Neural progenitor cell (in vitro differentiated cells): ENCODE measurements around the gene TMCO4. TPM values are rescaled to one million over a fixed set of nuclear protein-coding genes. Genes with fewer than 3 reads are reported as not detected.

Source experiments
- DNase-seq: peaks from one replicate; pipeline ENCODE4 v3.0.0-alpha.2; 2016; ENCODE audit warnings: low spot score
- H2AFZ ChIP-seq: fragments of 200-600 bp; sonication (generic); replicated peaks from 2 replicates; pipeline ENCODE4 v1.6.1; 2016; ENCODE audit warnings: antibody characterized with exemption
- H3F3A ChIP-seq: fragments of 200-600 bp; sonication (generic); 2 replicates; pipeline ENCODE4 v1.6.1; 2016; ENCODE audit warnings: antibody characterized with exemption, low read depth
- H3K27ac ChIP-seq: fragments of 200-600 bp; sonication (generic); 2 replicates; pipeline ENCODE4 v1.5.1; 2016; ENCODE audit warnings: mild to moderate bottlenecking
- H3K27me3 ChIP-seq: fragments of 200-600 bp; sonication (generic); 2 replicates; pipeline ENCODE4 v1.6.1; 2016; ENCODE audit warnings: mild to moderate bottlenecking, moderate library complexity
- H3K36me3 ChIP-seq: fragments of 200-600 bp; sonication (generic); 2 replicates; pipeline ENCODE4 v1.5.1; 2016
- H3K4me1 ChIP-seq: fragments of 200-600 bp; sonication (generic); 2 replicates; pipeline ENCODE4 v1.6.1; 2016; ENCODE audit warnings: mixed run types
- H3K4me2 ChIP-seq: fragments of 200-600 bp; sonication (generic); 2 replicates; pipeline ENCODE4 v1.6.1; 2016
- H3K4me3 ChIP-seq: fragments of 200-600 bp; sonication (generic); 2 replicates; pipeline ENCODE4 v1.5.1; 2016
- H3K79me2 ChIP-seq: fragments of 200-600 bp; sonication (generic); 2 replicates; pipeline ENCODE4 v1.6.1; 2016; ENCODE audit warnings: low read depth
- H3K9ac ChIP-seq: fragments of 200-600 bp; sonication (generic); 2 replicates; pipeline ENCODE4 v1.6.1; 2016
- H3K9me3 ChIP-seq: fragments of 200-600 bp; sonication (generic); 2 replicates; pipeline ENCODE4 v1.5.1; 2016; ENCODE audit warnings: low read depth
- H4K20me1 ChIP-seq: fragments of 200-600 bp; sonication (generic); 2 replicates; pipeline ENCODE4 v1.6.1; 2016; ENCODE audit warnings: low read depth
- H3K27ac Mint-ChIP-seq: 3 replicates; pipeline ENCODE4 v1.8.0; 2021; ENCODE audit warnings: mixed read lengths
- H3K27me3 Mint-ChIP-seq: 2 replicates; pipeline ENCODE4 v1.8.0; 2022; ENCODE audit warnings: low read depth, mild to moderate bottlenecking, inconsistent platforms, moderate library complexity, mixed read lengths; ENCODE audit not compliant: insufficient read depth
- H3K36me3 Mint-ChIP-seq: 3 replicates; pipeline ENCODE4 v1.8.0; 2021; ENCODE audit warnings: mixed read lengths
- H3K4me1 Mint-ChIP-seq: 3 replicates; pipeline ENCODE4 v1.8.0; 2021; ENCODE audit warnings: mixed read lengths
- H3K4me3 Mint-ChIP-seq: 3 replicates; pipeline ENCODE4 v1.8.0; 2021; ENCODE audit warnings: mild to moderate bottlenecking, moderate library complexity, mixed read lengths
- H3K9me3 Mint-ChIP-seq: 3 replicates; pipeline ENCODE4 v1.8.0; 2020; ENCODE audit warnings: mixed read lengths
- EZH2 ChIP-seq: fragments of 200-600 bp; sonication (generic); IDR thresholded peaks from 2 replicates; pipeline ENCODE4 v1.6.1; 2017; ENCODE audit warnings: antibody characterized with exemption, mild to moderate bottlenecking, moderate library complexity
- EZH2phosphoT487 ChIP-seq: fragments of 200-600 bp; sonication (generic); IDR thresholded peaks from 2 replicates; pipeline ENCODE4 v1.6.1; 2017; ENCODE audit warnings: antibody characterized with exemption
- total RNA-seq: library from RNA; depleted of rRNA; stranded (reverse); fragments of >200 nt; gene quantifications from 2 replicates; pipeline ENCODE4 v1.2.3, GENCODE V29; 2015; ENCODE audit warnings: low replicate concordance
- TF ChIP-seq, protein P1 (sequence below): fragments of 200-600 bp; sonication (generic); IDR thresholded peaks from 2 replicates; pipeline ENCODE4 v1.5.1; 2017; ENCODE audit warnings: antibody characterized with exemption, mild to moderate bottlenecking

The TMCO4 gene
- total RNA-seq, 1 donor from 2014 or later, result 0.30 TPM

DNA sequence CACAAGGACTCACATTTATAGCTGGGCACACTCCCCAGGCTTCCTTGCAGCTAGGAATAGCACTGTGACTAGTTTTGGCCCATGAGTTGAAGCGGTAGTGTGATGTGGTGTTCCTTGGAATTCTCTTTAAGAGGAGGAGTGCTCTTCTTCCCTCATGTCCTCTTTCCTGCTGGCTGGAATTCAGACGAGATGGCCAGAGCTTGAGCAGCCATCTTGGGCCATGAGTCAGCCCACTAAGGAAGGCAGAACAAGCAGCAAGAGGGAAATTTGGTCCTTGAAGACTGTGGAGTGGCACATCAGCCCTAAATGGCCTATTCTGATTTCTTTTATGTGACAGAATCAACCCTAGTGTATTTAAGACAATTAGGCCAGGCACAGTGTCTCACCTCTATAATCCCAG lies 115.0 kb downstream of the TMCO4 start:
- H3K27ac Mint-ChIP-seq, result no peak overlapping the region
- Histone ChIP-seq H3K9ac (no peak overlapping the region), H3F3A (peaks cover 25% of the 10 kb centered on the region), H3K4me3 (no peak overlapping the region), H3K4me1 (peaks cover 6% of the 10 kb centered on the region), H3K9me3 (no peaks in the 10 kb centered on the region), H3K36me3 (no peaks in the 10 kb centered on the region), H3K27me3 (no peaks in the 10 kb centered on the region), H3K27ac (no peak overlapping the region), H3K79me2 (no peaks in the 10 kb centered on the region), H3K4me2 (no peak overlapping the region), H2AFZ (no peak overlapping the region), H4K20me1 (peaks cover 2% of the 10 kb centered on the region)
- H3K4me1 Mint-ChIP-seq, result peaks cover 3% of the 10 kb centered on the region
- TF ChIP-seq EZH2 (no peak), EZH2phosphoT487 (no peak)
- TF ChIP-seq, protein P1, sequence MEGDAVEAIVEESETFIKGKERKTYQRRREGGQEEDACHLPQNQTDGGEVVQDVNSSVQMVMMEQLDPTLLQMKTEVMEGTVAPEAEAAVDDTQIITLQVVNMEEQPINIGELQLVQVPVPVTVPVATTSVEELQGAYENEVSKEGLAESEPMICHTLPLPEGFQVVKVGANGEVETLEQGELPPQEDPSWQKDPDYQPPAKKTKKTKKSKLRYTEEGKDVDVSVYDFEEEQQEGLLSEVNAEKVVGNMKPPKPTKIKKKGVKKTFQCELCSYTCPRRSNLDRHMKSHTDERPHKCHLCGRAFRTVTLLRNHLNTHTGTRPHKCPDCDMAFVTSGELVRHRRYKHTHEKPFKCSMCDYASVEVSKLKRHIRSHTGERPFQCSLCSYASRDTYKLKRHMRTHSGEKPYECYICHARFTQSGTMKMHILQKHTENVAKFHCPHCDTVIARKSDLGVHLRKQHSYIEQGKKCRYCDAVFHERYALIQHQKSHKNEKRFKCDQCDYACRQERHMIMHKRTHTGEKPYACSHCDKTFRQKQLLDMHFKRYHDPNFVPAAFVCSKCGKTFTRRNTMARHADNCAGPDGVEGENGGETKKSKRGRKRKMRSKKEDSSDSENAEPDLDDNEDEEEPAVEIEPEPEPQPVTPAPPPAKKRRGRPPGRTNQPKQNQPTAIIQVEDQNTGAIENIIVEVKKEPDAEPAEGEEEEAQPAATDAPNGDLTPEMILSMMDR, result no peak
- peaks cover 10% of the 10 kb centered on the region for H3K27me3 Mint-ChIP-seq
- DNase-seq, result no peak
- no peak overlapping the region for H3K4me3 Mint-ChIP-seq
- no peaks in the 10 kb centered on the region for H3K9me3 Mint-ChIP-seq
- no peaks in the 10 kb centered on the region for H3K36me3 Mint-ChIP-seq

DNA sequence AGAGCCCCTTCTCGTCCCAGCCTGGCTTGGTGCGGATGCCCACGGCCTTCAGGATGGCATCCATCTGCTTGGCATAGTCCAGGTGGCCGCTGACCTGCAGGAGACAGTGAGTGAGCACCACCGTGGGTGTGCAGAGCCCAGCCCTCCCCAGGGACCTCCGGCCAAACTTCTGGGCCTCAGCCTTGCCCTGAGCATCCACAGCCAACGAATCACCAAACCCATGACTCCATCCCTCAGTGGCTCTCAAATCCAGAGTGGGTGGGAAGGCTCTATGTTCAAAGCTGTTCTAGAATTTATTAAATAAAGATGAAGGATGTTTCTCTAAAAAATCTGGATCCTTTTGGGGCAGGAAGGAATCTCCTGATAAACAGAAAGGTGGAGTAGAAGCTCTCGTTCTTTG lies 116.4 kb downstream of the TMCO4 start:
- Mint-ChIP-seq H3K4me3 (no peak overlapping the region), H3K27ac (no peak overlapping the region), H3K9me3 (no peaks in the 10 kb centered on the region), H3K27me3 (peaks cover 10% of the 10 kb centered on the region), H3K4me1 (peaks cover 3% of the 10 kb centered on the region), H3K36me3 (no peaks in the 10 kb centered on the region)
- Histone ChIP-seq H4K20me1 (peaks cover 2% of the 10 kb centered on the region), H3F3A (peaks cover 11% of the 10 kb centered on the region), H3K79me2 (no peaks in the 10 kb centered on the region), H3K4me2 (no peak overlapping the region), H3K4me3 (no peak overlapping the region), H2AFZ (no peak overlapping the region), H3K27ac (no peak overlapping the region), H3K27me3 (no peaks in the 10 kb centered on the region), H3K36me3 (no peaks in the 10 kb centered on the region), H3K9me3 (no peaks in the 10 kb centered on the region), H3K4me1 (no peaks in the 10 kb centered on the region), H3K9ac (no peak overlapping the region)
- TF ChIP-seq, protein P1, result no peak
- TF ChIP-seq EZH2phosphoT487 (no peak), EZH2 (no peak)
- no peak for DNase-seq

DNA sequence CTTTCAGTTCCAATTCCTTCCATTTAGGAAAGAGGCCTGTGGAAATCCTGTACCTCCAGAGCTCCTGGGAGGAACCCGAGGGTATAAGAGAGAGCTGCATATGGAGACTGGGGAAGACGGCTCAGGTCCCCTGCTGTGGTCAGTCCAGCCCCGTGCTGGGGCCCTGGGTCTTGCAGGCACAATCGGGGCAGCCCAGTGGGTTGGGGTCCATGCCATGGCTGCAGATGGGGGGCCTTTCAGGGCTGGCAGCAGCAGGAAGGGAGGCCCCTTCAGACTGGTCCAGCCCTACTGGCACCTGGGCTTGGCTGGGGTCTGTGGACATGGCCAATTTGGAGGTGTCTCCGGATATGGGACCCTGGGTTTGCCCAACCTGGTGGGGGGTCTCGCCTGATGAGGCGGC lies 116.8 kb downstream of the TMCO4 start:
- Histone ChIP-seq H3K9ac (no peak overlapping the region), H3K9me3 (no peaks in the 10 kb centered on the region), H3K4me2 (no peak overlapping the region), H3K4me3 (no peak overlapping the region), H4K20me1 (peaks cover 2% of the 10 kb centered on the region), H3K79me2 (no peaks in the 10 kb centered on the region), H3K36me3 (no peaks in the 10 kb centered on the region), H3F3A (peaks cover 8% of the 10 kb centered on the region), H3K27me3 (no peaks in the 10 kb centered on the region), H3K27ac (no peak overlapping the region), H2AFZ (no peak overlapping the region), H3K4me1 (no peaks in the 10 kb centered on the region)
- Mint-ChIP-seq H3K4me1 (peaks cover 3% of the 10 kb centered on the region), H3K27ac (no peak overlapping the region), H3K4me3 (no peak overlapping the region), H3K27me3 (peaks cover 8% of the 10 kb centered on the region), H3K9me3 (no peaks in the 10 kb centered on the region), H3K36me3 (no peaks in the 10 kb centered on the region)
- DNase-seq, result no peak
- no peak for TF ChIP-seq EZH2
- TF ChIP-seq, protein P1, result no peak
- no peak for TF ChIP-seq EZH2phosphoT487
